K562 (cell line): ENCODE data around the gene AIG1. TPM values are rescaled to one million over a fixed set of nuclear protein-coding genes. Genes with fewer than 3 reads are reported as not detected.

Experiments used
- ATAC-seq: fragments of 200-7000 bp; cut with Tn5 transposase; 3 replicates; pipeline ENCODE4 v1.9.1; 2020; ENCODE audit warnings: moderate library complexity
- BruUV-seq: library from RNA; stranded (reverse); fragments of 400-500 nt; replicated peaks from 2 replicates; lab custom pipeline; 2021; lab: Mats Ljungman, UMichigan
- CTCF ChIA-PET: fragments of 300-600 bp; formaldehyde crosslinking; extraction: SDS; loops from one replicate; lab custom pipeline; 2021; ENCODE audit warnings: low intra/inter-chr PET ratio; lab: Yijun Ruan, JAX
- POLR2A ChIA-PET: fragments of 300-600, 350-650 bp; sonication (Branson Sonifier 250); formaldehyde crosslinking; extraction: SDS; loops from one replicate; lab custom pipeline; 2021; ENCODE audit warnings: antibody characterized with exemption, inconsistent platforms; lab: Yijun Ruan, JAX
- DNase-seq, 4 experiments: peaks; one replicate each; pipeline versions ENCODE4 v3.0.0 to v3.0.0-alpha.2; 2011 to 2018; ENCODE audit warnings: low spot score in 3 of 4, mixed read lengths in 3 of 4; ENCODE audit errors: extremely low read depth in 1 of 4
- FAIRE-seq: peaks from 2 replicates; lab custom pipeline; 2011; peaks lifted over from hg19 to GRCh38; lab: Jason Lieb, UNC
- H2AFZ ChIP-seq: 2 replicates; pipeline ENCODE4 v1.6.0; 2011; ENCODE audit warnings: low read depth, low read length, control low read depth, inconsistent platforms
- H3K27ac ChIP-seq: fragments of 200-600 bp; 3 replicates; pipeline ENCODE4 v1.8.0; 2011; ENCODE audit warnings: low read depth, mild to moderate bottlenecking, control low read depth, inconsistent platforms, low read length, moderate library complexity, mixed read lengths; ENCODE audit errors: extremely low read depth
- H3K27me3 ChIP-seq, 2 experiments: fragments of 300-600 bp in 1 of 2; 2 replicates in 1 of 2; 3 replicates in 1 of 2; pipeline versions ENCODE4 v1.6.0 to v1.8.0; 2011; ENCODE audit warnings: inconsistent platforms in 2 of 2, low read length in 2 of 2, mild to moderate bottlenecking in 1 of 2, mixed read lengths in 1 of 2, moderate library complexity in 1 of 2; ENCODE audit not compliant: control insufficient read depth in 2 of 2, insufficient read depth in 2 of 2
- H3K36me3 ChIP-seq: fragments of 300-600 bp; 3 replicates; pipeline ENCODE4 v1.8.0; 2011; ENCODE audit warnings: mild to moderate bottlenecking, low read length, inconsistent platforms; ENCODE audit not compliant: control insufficient read depth, insufficient read depth
- H3K4me1 ChIP-seq, 2 experiments: fragments of 200-600 bp in 1 of 2; replicated peaks in 1 of 2; 2 replicates in 1 of 2; 3 replicates in 1 of 2; pipeline versions ENCODE4 v1.5.1 to v1.8.0; 2011; ENCODE audit warnings: inconsistent platforms in 2 of 2, low read length in 2 of 2, mild to moderate bottlenecking in 1 of 2, mixed read lengths in 1 of 2, moderate library complexity in 1 of 2; ENCODE audit not compliant: control insufficient read depth in 2 of 2, insufficient read depth in 2 of 2
- H3K4me2 ChIP-seq: 2 replicates; pipeline ENCODE4 v1.6.1; 2011; ENCODE audit warnings: low read length, control low read depth, inconsistent platforms, mixed read lengths; ENCODE audit not compliant: insufficient read depth
- H3K4me3 ChIP-seq: fragments of 200-600 bp; sonication (generic), shearing (Covaris generic); 2 replicates; pipeline ENCODE4 v1.5.1; 2016; ENCODE audit warnings: control low read depth, inconsistent platforms
- H3K79me2 ChIP-seq: fragments of 200-600 bp; 3 replicates; pipeline ENCODE4 v1.8.0; 2011; ENCODE audit warnings: low read length, inconsistent platforms; ENCODE audit not compliant: control insufficient read depth, insufficient read depth
- H3K9ac ChIP-seq, 2 experiments: 2 replicates each; pipeline versions ENCODE4 v1.6.0 to v1.6.1; 2011; ENCODE audit warnings: low read depth in 2 of 2, low read length in 2 of 2, control low read depth in 1 of 2, inconsistent platforms in 1 of 2, mild to moderate bottlenecking in 1 of 2, mixed read lengths in 1 of 2; ENCODE audit not compliant: insufficient read depth in 1 of 2
- H3K9me1 ChIP-seq: one replicate; pipeline ENCODE4 v1.6.0; 2011; ENCODE audit warnings: inconsistent platforms, mild to moderate bottlenecking, low read length, moderate library complexity; ENCODE audit not compliant: control insufficient read depth, insufficient read depth
- H3K9me3 ChIP-seq: replicated peaks from 2 replicates; pipeline ENCODE4 v1.5.1; 2011; ENCODE audit warnings: low read depth, low read length, inconsistent platforms; ENCODE audit not compliant: control insufficient read depth, insufficient read depth
- H4K20me1 ChIP-seq: replicated peaks from 2 replicates; pipeline ENCODE4 v1.6.1; 2011; ENCODE audit warnings: low read length, inconsistent platforms, mixed read lengths; ENCODE audit not compliant: control insufficient read depth, insufficient read depth
- ZBTB11 ChIP-seq, 3 experiments: fragments of 200-800 bp in 1 of 3; fragments of 250-450 bp in 1 of 3; fragments of 450-650 bp in 1 of 3; sonication (Bioruptor Pico) in 1 of 3; sonication (Bioruptor generic) in 1 of 3; formaldehyde crosslinking in 1 of 3; IDR thresholded peaks; 2 replicates each; pipeline versions ENCODE4 v1.6.1 to v1.8.0; 2016 to 2022; ENCODE audit warnings: mild to moderate bottlenecking in 2 of 3, missing genetic modification characterization in 2 of 3, missing compliant biosample characterization in 1 of 3, moderate library complexity in 1 of 3
- WGBS: fragments of 100-300 bp; shearing (Covaris generic); methylation state at CpG from one replicate; pipeline ENCODE4 v1.1.6; 2016; ENCODE audit warnings: low coverage, mixed read lengths; ENCODE audit not compliant: insufficient coverage; ENCODE audit errors: missing lambda C conversion rate; 5-methylcytosine and 5-hydroxymethylcytosine counted together
- in situ Hi-C: fragments of 300-500 bp; cut with MboI; formaldehyde crosslinking; loops from 4 replicates; pipeline ENCODE4 v1.15.0; 2018; ENCODE audit warnings: inconsistent platforms, mixed read lengths
- intact Hi-C: fragments of 100-400 bp; cut with micrococcal nuclease; formaldehyde crosslinking; loops from 2 replicates; pipeline ENCODE4 v1.14.2; 2022
- polyA plus RNA-seq, 8 experiments: library from polyadenylated mRNA; depleted of rRNA in 4 of 8; stranded (reverse) in 5 of 8; unstranded in 3 of 8; fragments of >200 nt; fragmentation: Nextera tagmentation in 2 of 8; fragmentation: Illumina TruSeq in 1 of 8; extraction: Ambion mirVana in 2 of 8; extraction: Trizol in 1 of 8; gene quantifications; 2 replicates each; pipeline versions ENCODE4 v1.2.1 to v1.2.3, GENCODE V29; 2011 to 2014; ENCODE audit warnings: inconsistent platforms in 1 of 8, missing spikeins in 1 of 8
- total RNA-seq, 7 experiments: library from RNA; depleted of rRNA in 6 of 7; stranded (reverse); fragments of >200 nt in 6 of 7; fragmentation: Illumina TruSeq in 2 of 7; extraction: Trizol in 2 of 7; gene quantifications; 2 replicates each; pipeline versions ENCODE4 v1.2.1 to v1.2.3, GENCODE V29; 2011 to 2021; ENCODE audit warnings: low replicate concordance in 1 of 7

Gene AIG1
- total and polyA plus RNA-seq, 9 of the 15 experiments (the other 6 are each of a cell fraction or from before 2014, with no cell fraction given), result 74.8 to 333 (median 127) TPM

- TF ChIP-seq ZBTB11 (CRISPR knock-in tag; IDR thresholded peaks at IDR 0.05), result no peak
Observed at GRCh38 chr6:143323729-143324470, 263.2 kb downstream of the AIG1 start (continued).

GRCh38 chr6:143325379-143326140, 264.9 kb downstream of the AIG1 start:
- POLR2A ChIA-PET, result interaction anchor here (0.7 kb wide), 1 partner anchor 12 kb away, joined by 3 read pairs; no protein-coding TSS in a partner anchor
- Histone ChIP-seq H3K27ac (no peak overlapping the region), H3K9me1 (no peaks in the 10 kb centered on the region), H3K79me2 (no peaks in the 10 kb centered on the region), H4K20me1 (no peaks in the 10 kb centered on the region), H3K4me1 (no peaks in the 10 kb centered on the region), H3K4me2 (no peak overlapping the region), H3K9me3 (no peaks in the 10 kb centered on the region), H3K27me3 (no peaks in the 10 kb centered on the region), H3K9ac (no peak overlapping the region), H2AFZ (no peak overlapping the region), H3K36me3 (no peaks in the 10 kb centered on the region; the same call in 2 of the 3 replicates), H3K4me3 (no peak overlapping the region)
- CTCF ChIA-PET, result no interaction called here
- in situ Hi-C loops, result no loop called here
- intact Hi-C loops, result no loop called here
- BruUV-seq, result no TSS peak
- no peak for DNase-seq
- WGBS, result 32% methylated on average over 1 of the region's 1 CpG
- no peak for FAIRE-seq
- no peak for ATAC-seq
